Body of pancreas (tissue), 4 donors: ENCODE data around the gene ATP9B. TPM values are rescaled to one million over a fixed set of nuclear protein-coding genes. Genes with fewer than 3 reads are reported as not detected.

ENCODE experiments used
- ATAC-seq: fragments of 150-250 bp; one replicate; pipeline ENCODE4 v1.9.1; 2016
- DNase-seq, 4 donors: peaks; one replicate each; pipeline ENCODE4 v3.0.0-alpha.2; 2019
- H3K27ac ChIP-seq, 4 donors: fragments of 200-600 bp; sonication (generic); 1 replicate in 3 of 4; 2 replicates in 1 of 4; pipeline versions ENCODE4 v1.5.1 to v1.6.1; 2016 to 2019; ENCODE audit warnings: mild to moderate bottlenecking in 1 of 4, mixed read lengths in 1 of 4, moderate library complexity in 1 of 4
- H3K27me3 ChIP-seq, 2 donors: fragments of 200-600 bp; sonication (generic); one replicate each; pipeline ENCODE4 v1.6.0; 2016; ENCODE audit warnings: mild to moderate bottlenecking in 1 of 2
- H3K36me3 ChIP-seq, 2 donors: fragments of 200-600 bp; sonication (generic); replicated peaks in 1 of 2; 2 replicates each; pipeline ENCODE4 v1.5.1; 2016; ENCODE audit warnings: low read depth in 2 of 2; ENCODE audit not compliant: insufficient read depth in 1 of 2
- H3K4me1 ChIP-seq: fragments of 200-600 bp; sonication (generic); one replicate; pipeline ENCODE4 v1.6.0; 2016
- H3K4me3 ChIP-seq, 2 donors: fragments of 200-600 bp; sonication (generic); 1 replicate in 1 of 2; 2 replicates in 1 of 2; pipeline ENCODE4 v1.5.1; 2016 to 2019
- H3K9me3 ChIP-seq, 3 donors: fragments of 200-600 bp; sonication (generic); 1 replicate in 2 of 3; 2 replicates in 1 of 3; pipeline ENCODE4 v1.5.1; 2016
- CTCF ChIP-seq, 7 experiments: fragments of 450-650 bp in 4 of 7; fragments of 200-600 bp in 3 of 7; sonication (generic) in 3 of 7; IDR thresholded peaks; one replicate each; pipeline ENCODE4 v1.5.1; 2016 to 2019; ENCODE audit warnings: antibody characterized with exemption in 7 of 7
- POLR2A ChIP-seq, 3 donors: fragments of 450-650 bp; IDR thresholded peaks; one replicate each; pipeline ENCODE4 v1.6.1; 2016; ENCODE audit warnings: antibody characterized with exemption in 3 of 3, mild to moderate bottlenecking in 2 of 3
- WGBS, 2 donors: methylation state at CpG; one replicate each; pipeline ENCODE4 v1.1.5; 2017; 5-methylcytosine and 5-hydroxymethylcytosine counted together
- intact Hi-C: fragments of 100-400 bp; cut with DNase I; formaldehyde crosslinking; loops from one replicate; pipeline ENCODE4 v1.15.1; 2023
- total RNA-seq, 2 donors: library from RNA; depleted of rRNA; stranded (reverse); fragments of >200 nt; gene quantifications; one replicate each; pipeline ENCODE4 v1.1.0, GENCODE V29; 2016

Gene ATP9B
- total RNA-seq, 2 donors from 2014 or later: 19.7 to 21.1 TPM

DNA sequence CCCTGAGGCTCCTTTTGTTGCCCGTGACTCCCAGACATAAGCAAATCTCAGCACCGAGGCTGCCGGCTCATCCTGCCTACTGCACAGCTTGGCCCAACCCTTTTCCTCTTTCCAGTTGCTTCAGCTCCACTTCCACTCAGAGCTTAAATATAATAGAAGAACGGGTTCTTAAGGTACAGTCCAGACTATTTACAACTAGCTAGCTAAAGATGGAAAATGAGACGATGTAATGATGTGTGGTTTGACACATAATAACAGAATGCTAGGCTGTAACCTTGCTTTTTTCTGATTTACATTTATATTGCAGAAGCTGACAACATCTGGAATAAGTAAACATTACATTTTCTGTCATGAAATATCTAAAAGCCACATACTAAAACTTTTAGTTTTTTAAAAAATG is 26.9 kb upstream of the ATP9B start:
- ATAC-seq (no peak), DNase-seq (no peak)
- no peak for TF ChIP-seq POLR2A (IDR thresholded peaks at IDR 0.05)
- no peak for TF ChIP-seq CTCF (IDR thresholded peaks at IDR 0.05)
- Histone ChIP-seq H3K9me3 (no peaks in the 10 kb centered on the region), H3K27me3 (no peaks in the 10 kb centered on the region), H3K27ac (no peak overlapping the region), H3K36me3 (no peaks in the 10 kb centered on the region), H3K4me3 (no peak overlapping the region), H3K4me1 (no peaks in the 10 kb centered on the region)
- intact Hi-C loops: no loop called here
- WGBS, 2 donors: 62 to 64% methylated on average over 5 of the region's 5 CpGs

GRCh38 chr18:79043288-79043687 is 25.9 kb upstream of the ATP9B start:
- DNase-seq (no peak), ATAC-seq (no peak)
- Histone ChIP-seq H3K4me1 (no peaks in the 10 kb centered on the region), H3K9me3 (no peaks in the 10 kb centered on the region), H3K27me3 (no peaks in the 10 kb centered on the region), H3K27ac (no peak overlapping the region), H3K36me3 (no peaks in the 10 kb centered on the region), H3K4me3 (no peak overlapping the region)
- 93 to 97% methylated on average over 3 of the region's 5 CpGs for WGBS, 2 donors
- intact Hi-C loops: no loop called here
- TF ChIP-seq CTCF (IDR thresholded peaks at IDR 0.05) (no peak), POLR2A (IDR thresholded peaks at IDR 0.05) (no peak)

GRCh38 chr18:79046522-79046921 is 22.7 kb upstream of the ATP9B start:
- TF ChIP-seq CTCF (IDR thresholded peaks at IDR 0.05): no peak
- TF ChIP-seq POLR2A (IDR thresholded peaks at IDR 0.05): no peak
- Histone ChIP-seq H3K36me3 (no peaks in the 10 kb centered on the region), H3K4me3 (no peak overlapping the region), H3K27me3 (no peaks in the 10 kb centered on the region), H3K27ac (no peak overlapping the region), H3K9me3 (no peaks in the 10 kb centered on the region), H3K4me1 (no peaks in the 10 kb centered on the region)
- intact Hi-C loops: no loop called here
- WGBS, 2 donors: 27 to 57% methylated on average over 4 to 14 of the region's 14 CpGs
- no peak for ATAC-seq
- no peak for DNase-seq

GRCh38 chr18:79047556-79048244 is 21.5 kb upstream of the ATP9B start:
- TF ChIP-seq POLR2A (IDR thresholded peaks at IDR 0.05): no peak
- TF ChIP-seq CTCF (IDR thresholded peaks at IDR 0.05): no peak
- H3K27me3 ChIP-seq: no peaks in the 10 kb centered on the region
- H3K36me3 ChIP-seq: no peaks in the 10 kb centered on the region
- no peaks in the 10 kb centered on the region for H3K9me3 ChIP-seq
- H3K27ac ChIP-seq: no peak overlapping the region
- ATAC-seq (no peak), DNase-seq (no peak)
- no peak overlapping the region for H3K4me3 ChIP-seq
- 90 to 91% methylated on average over 36 of the region's 36 CpGs for WGBS, 2 donors
- intact Hi-C loops: no loop called here
- no peaks in the 10 kb centered on the region for H3K4me1 ChIP-seq

- ATAC-seq (no peak), DNase-seq (no peak)
- TF ChIP-seq CTCF (IDR thresholded peaks at IDR 0.05): no peak
- TF ChIP-seq POLR2A (IDR thresholded peaks at IDR 0.05): no peak
- Histone ChIP-seq H3K9me3 (no peaks in the 10 kb centered on the region), H3K27me3 (no peaks in the 10 kb centered on the region), H3K4me3 (no peak overlapping the region), H3K27ac (no peak overlapping the region), H3K4me1 (no peaks in the 10 kb centered on the region), H3K36me3 (no peaks in the 10 kb centered on the region)
- 80% methylated on average over 8 of the region's 8 CpGs; no CpG with 5 or more reads in 1 of the 2 donors for WGBS, 2 donors
- intact Hi-C loops: no loop called here
These were observed 21.0 kb upstream of the ATP9B start for GRCh38 chr18:79048245-79048632.
